HG03442 (cell line): Measurements from ENCODE around the gene SEMA7A.

Experiments
- ATAC-seq: cut with Tn5 transposase; IDR thresholded peaks from one replicate; pipeline ENCODE4 v1.9.1; 2021; ENCODE audit warnings: mild to moderate bottlenecking, moderate library complexity; ENCODE audit not compliant: unreplicated experiment

SEMA7A gene

GRCh38 chr15:74402873-74403587, 30.7 kb downstream of the SEMA7A start:
- peak; percentile 25 for ATAC-seq

- no peak for ATAC-seq
Measured at GRCh38 chr15:74402337-74402841, 31.4 kb downstream of the SEMA7A start.

GRCh38 chr15:74400915-74401757, 32.6 kb downstream of the SEMA7A start:
- ATAC-seq, result no peak

GRCh38 chr15:74400313-74400860, 33.4 kb downstream of the SEMA7A start:
- ATAC-seq, result no peak

DNA sequence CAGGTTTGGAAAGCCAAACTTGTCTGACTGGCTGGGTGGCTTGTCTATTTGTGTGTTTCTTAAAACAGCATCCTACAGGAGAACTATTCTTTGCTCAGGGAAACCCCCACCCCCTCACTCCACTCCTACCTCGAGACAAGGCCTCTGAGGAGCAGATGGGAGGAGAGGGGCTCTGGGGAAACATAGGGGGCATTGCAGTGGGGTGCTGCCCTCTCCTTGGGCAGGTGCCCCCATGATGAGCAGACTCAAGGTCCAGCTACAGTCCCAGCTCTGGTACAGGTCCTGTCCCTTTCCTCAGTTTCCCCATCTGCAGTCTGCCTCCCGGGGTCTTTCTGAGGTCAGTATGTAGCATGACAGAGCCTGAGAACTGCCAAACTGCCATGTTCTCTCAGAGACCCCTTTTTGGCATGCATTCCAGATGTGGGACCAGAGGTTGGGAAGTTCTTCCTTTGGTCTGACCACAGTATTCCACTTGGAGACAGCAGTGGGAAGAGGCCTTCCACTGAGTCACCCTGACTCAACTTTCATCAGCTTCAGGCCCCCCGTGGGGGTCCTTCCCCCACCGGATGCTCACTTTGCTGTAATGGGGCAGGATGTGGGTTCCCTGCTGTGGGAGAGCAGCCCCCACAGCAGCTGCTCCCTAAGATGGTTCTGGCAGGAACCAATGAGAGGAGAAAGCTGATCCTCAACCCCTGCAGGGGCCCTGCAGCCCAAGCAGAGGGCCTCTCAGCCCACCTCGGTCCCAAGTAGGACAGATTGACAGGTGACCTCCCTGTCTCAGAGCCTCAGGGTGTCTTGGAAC, 34.0 kb downstream of the SEMA7A start:
- no peak for ATAC-seq

- no peak for ATAC-seq
Measured at GRCh38 chr15:74399100-74399499, 34.7 kb downstream of the SEMA7A start.

DNA sequence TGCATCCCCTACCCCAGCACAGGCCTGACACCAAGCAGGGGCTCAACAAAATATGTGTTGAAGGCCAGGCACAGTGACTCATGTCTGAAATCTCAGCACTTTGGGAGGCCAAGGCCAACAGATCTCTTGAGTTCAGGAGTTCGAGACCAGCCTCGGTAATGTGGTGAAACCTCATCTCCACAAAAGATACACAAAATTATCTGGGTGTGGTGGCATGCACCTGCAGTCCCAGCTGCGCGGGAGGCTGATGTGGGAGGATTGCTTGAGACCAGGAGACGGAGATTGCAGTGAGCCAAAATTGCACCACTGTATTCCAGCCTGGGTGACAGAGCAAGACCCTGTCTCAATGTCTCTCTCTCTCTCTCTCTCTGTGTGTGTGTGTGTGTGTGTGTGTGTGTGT, 35.6 kb downstream of the SEMA7A start:
- ATAC-seq, result no peak

GRCh38 chr15:74397239-74398068, 36.3 kb downstream of the SEMA7A start:
- ATAC-seq, result peak; percentile 26

DNA sequence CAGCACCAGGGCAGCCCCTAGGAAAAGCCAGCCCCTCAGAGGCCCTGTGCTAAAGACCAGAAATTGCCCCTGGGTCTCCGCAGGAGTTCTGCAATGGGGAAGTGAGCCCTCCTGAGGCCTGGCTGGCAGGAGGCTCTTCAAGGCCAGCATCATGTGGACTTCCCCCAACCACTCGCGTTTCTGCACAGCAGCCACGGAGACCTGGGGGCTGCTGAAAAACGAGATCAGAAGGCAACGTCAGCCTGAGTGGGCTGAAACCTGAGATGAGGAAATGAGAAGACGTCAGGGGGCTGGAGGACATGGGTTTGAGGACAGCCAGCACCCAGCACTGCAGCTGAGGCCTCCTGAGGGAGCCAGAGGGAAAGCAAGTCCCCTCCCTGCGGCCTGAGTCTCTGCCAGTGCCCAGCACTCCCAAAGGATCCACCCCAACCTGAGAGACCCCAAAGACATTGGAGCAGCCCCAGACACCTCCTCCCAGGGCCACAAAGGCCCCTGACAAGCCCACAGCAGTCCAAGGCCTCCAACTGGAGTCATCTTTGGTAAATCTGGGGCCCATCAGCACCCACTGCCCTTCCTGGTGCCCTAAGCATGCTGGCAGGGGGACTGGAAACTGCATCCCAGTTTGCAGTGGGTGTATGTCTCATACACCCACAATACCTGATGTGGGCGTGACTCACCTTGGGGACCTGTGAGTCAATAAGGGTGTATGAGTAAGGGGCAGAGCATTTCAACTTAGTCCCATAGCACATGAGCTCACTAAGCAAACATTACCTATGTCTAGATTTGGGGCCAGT, 37.1 kb downstream of the SEMA7A start:
- ATAC-seq, result no peak

DNA sequence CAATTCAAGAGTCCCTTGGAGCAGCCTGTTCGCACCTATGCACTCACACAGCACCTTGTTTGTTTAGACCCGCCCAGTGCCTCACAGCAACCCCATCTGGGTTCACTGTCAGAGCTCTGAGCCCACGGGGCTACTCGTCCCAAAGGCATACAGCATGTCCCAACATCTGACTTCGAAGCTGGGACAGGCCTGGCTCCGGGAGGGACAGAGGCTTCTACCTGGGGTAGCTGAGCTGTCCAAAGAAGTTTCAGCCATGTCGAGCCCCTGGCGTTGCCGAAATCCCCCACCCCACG, 37.7 kb downstream of the SEMA7A start:
- no peak for ATAC-seq

- no peak for ATAC-seq
Measured at GRCh38 chr15:74395319-74396145, 38.2 kb downstream of the SEMA7A start.

DNA sequence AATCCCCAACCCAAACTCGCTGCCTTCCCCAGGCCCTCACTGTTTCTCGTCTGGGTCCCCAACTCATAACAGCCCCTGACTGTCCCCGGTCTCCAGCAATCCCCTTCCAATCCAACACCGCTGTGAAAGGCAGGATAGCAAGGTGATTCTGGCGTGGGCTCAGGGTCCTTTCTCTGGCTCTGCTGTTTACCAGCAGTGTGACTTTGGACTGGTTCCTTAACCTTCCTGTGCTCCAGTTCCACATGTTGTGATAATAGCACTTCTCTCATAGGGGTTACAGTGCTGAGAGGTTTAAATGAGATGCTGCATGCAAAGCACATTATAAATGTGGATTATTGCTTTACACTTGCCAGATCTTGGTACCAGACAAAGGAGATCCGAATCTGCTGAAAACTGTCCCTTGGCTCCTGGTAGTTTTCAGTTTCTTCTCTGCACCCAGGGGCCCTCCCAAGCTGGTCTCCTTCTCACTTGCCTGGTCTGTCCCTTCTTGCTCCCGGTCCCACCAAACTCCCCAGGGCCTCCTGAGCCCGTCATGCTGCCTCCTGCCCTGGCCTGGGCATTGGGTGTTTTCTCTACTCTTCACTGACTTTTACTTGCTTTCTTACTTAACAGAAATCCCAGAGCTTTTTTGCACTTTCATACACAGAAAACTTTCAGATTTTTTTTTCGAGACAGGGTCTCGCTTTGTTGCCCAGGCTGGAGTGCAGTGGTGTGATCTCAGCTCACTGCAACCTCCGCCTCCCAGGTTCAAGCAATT, 39.5 kb downstream of the SEMA7A start:
- no peak for ATAC-seq

- ATAC-seq, result no peak
Measured at GRCh38 chr15:74393423-74393822, 40.3 kb downstream of the SEMA7A start.

GRCh38 chr15:74392902-74393301, 40.9 kb downstream of the SEMA7A start:
- no peak for ATAC-seq

DNA sequence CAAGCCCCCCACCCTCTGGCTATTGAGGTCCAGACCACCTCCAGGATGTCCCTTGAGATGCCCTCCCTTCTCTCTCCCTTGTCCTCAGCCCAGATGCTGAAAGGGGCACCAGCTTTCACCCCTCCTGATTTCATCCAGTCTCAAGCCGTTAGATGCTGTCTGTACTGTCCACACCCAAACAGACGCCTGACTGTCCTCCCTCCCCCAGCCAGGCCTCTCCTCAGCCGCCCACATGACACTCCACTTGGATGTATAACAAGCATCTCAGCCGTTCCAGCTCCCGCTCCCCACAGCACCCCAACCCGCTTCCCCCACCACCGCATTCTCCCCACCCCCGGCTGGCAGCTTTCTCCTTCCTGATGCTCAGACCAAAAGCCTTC, 41.3 kb downstream of the SEMA7A start:
- ATAC-seq, result no peak

DNA sequence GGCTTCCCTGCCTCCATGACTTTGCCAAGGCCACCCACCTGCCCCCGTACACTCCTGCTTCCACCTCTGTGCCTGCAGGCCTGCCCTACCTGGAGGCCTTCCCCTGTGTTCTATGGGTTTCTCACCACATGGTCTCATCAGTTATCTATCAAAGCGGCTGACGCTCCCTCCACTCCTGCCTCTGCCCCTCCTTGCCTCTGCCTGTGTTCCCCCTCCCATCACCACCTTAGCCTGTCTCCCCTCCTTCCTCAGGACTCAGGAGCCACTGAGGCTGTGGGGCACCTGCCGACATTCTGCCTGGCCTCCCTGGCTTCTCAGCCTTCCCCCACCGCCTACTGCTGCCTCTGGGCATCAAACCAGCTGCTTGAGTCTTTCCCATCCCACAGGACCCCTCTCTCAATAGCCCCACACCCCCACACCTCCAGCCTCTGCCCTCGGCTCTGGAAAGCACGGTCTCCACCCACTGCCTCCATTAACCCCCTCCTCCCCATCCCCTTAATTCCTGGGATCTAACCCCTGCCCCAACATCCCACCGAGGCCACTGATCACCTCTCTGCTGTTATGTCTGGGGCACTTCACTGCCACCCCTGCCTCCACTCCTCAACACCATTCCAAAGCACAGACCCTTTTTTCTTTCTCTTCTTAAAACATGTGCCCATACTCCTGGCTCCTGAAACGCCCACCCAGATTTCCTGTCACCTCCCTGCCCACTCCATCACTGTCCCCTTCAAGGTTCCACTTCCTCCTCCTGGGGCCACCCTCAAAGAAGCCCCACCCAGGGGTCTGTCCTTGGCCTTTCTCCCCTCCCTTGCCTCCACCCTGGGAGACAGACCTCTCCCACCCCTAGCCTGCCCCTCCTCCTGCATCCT, 41.9 kb downstream of the SEMA7A start:
- ATAC-seq, result no peak
